Heart left ventricle (tissue), 16 donors: ENCODE measurements around the gene GLG1. TPM values are rescaled to one million over a fixed set of nuclear protein-coding genes. Genes with fewer than 3 reads are reported as not detected.

Source experiments
- ATAC-seq, 4 donors: fragments of 200-7000 bp; cut with Tn5 transposase; one replicate each; pipeline ENCODE4 v1.9.1; 2020 to 2022; ENCODE audit warnings: moderate library complexity in 4 of 4, mild to moderate bottlenecking in 3 of 4, moderate number of reproducible peaks in 1 of 4
- DNase-seq, 5 donors: peaks; one replicate each; pipeline ENCODE4 v3.0.0-alpha.2; 2020
- H3K27ac ChIP-seq, 12 donors: fragments of 200-600 bp; sonication (generic) in 4 of 12; one replicate each; pipeline versions ENCODE4 v1.5.0 to v1.8.0; 2016 to 2022; ENCODE audit warnings: mild to moderate bottlenecking in 2 of 12
- H3K27me3 ChIP-seq, 9 donors: fragments of 200-600 bp; sonication (generic) in 2 of 9; one replicate each; pipeline versions ENCODE4 v1.5.1 to v1.8.0; 2016 to 2022; ENCODE audit warnings: mild to moderate bottlenecking in 3 of 9
- H3K36me3 ChIP-seq, 9 donors: fragments of 200-600 bp; sonication (generic) in 2 of 9; one replicate each; pipeline versions ENCODE4 v1.5.0 to v1.8.0; 2018 to 2022; ENCODE audit warnings: mild to moderate bottlenecking in 2 of 9
- H3K4me1 ChIP-seq, 12 donors: fragments of 200-600 bp; sonication (generic) in 4 of 12; one replicate each; pipeline versions ENCODE4 v1.5.0 to v1.8.0; 2016 to 2022; ENCODE audit warnings: mild to moderate bottlenecking in 3 of 12
- H3K4me3 ChIP-seq, 12 donors: fragments of 200-600 bp; sonication (generic) in 4 of 12; one replicate each; pipeline versions ENCODE4 v1.5.0 to v1.8.0; 2017 to 2022; ENCODE audit warnings: mild to moderate bottlenecking in 9 of 12, moderate library complexity in 4 of 12
- H3K9me3 ChIP-seq, 12 donors: fragments of 200-600 bp; sonication (generic) in 4 of 12; one replicate each; pipeline versions ENCODE4 v1.5.0 to v1.8.0; 2016 to 2022; ENCODE audit warnings: mild to moderate bottlenecking in 1 of 12
- POLR2A ChIP-seq, 2 donors: fragments of 450-650 bp; IDR thresholded peaks; one replicate each; pipeline ENCODE4 v1.6.1; 2017; ENCODE audit warnings: antibody characterized with exemption in 2 of 2, mild to moderate bottlenecking in 2 of 2, moderate library complexity in 2 of 2
- WGBS, 4 donors: extraction: QIAGEN DNeasy Blood & Tissue Kit in 2 of 4; methylation state at CpG; one replicate each; pipeline versions ENCODE4 v1.1.5 to v1.1.7; 2013 to 2018; 5-methylcytosine and 5-hydroxymethylcytosine counted together
- intact Hi-C, 10 donors: fragments of 100-400 bp; cut with DNase I; formaldehyde crosslinking; loops; one replicate each; pipeline versions ENCODE4 v1.11.1 to v1.14.2; 2022
- polyA plus RNA-seq, 2 donors: library from polyadenylated mRNA; stranded (reverse); fragments of 200-250 nt; gene quantifications; one replicate each; pipeline ENCODE4 v1.2.3, GENCODE V29; 2013
- total RNA-seq, 9 donors: library from RNA; depleted of rRNA in 2 of 9; stranded (reverse); fragments of >200 nt in 2 of 9; fragmentation: NEBNext Ultra II Directional in 3 of 9; extraction: Animal tissue kit (Norgen Biotek cat#: 25700) in 3 of 9; gene quantifications; one replicate each; pipeline versions ENCODE4 v1.1.0 to v1.2.4, GENCODE V29; 2016 to 2023
- TF ChIP-seq, protein P1 (sequence below), 12 donors: fragments of 200-600 bp; sonication (generic) in 4 of 12; IDR thresholded peaks; one replicate each; pipeline versions ENCODE4 v1.5.0 to v1.8.0; 2018 to 2022; ENCODE audit warnings: antibody characterized with exemption in 12 of 12, mild to moderate bottlenecking in 5 of 12
- donor health status: ischemic (EF 13 %, LVEDD 7.1; RV severe dilation, severe dysfunction).
- donor health status: healthy with polysubstance abuse.
- donor health status: DM: no; HTN: yes; CAD: no.
- donor health status: DM: no; HTN: no; CAD: no.
- donor health status: ischemic (EF 25% LVEDD 6.9; RV normal size, moderate dysfunction).
- donor health status: ischemic (EF 25% LVEDD 5.7; RV mildly dilated, moderate dysfunction).
- donor health status: healthy.
- donor health status: DM: yes; HTN: yes; CAD: no.
- donor health status: ischemic (EF 35%, LVEDD 5.7; RV mildly dilated, moderate dysfunction).
- donor health status: nonischemic (EF 11% LVEDD 7.7; RV severe dilation, severe dysfunction).
- donor health status: DM: yes; HTN: yes; CAD: no.
- donor health status: PGD.
- donor health status: ischemic (EF 29% LVEDD 5.4; RV normal size, mild dysfunction).
- donor health status: nonischemic (EF 23%, LVEDD 6.1; RV moderate dilation, normal function).

The GLG1 gene
- total and polyA plus RNA-seq, 11 donors, result 26.5 to 138 (median 102) TPM

DNA sequence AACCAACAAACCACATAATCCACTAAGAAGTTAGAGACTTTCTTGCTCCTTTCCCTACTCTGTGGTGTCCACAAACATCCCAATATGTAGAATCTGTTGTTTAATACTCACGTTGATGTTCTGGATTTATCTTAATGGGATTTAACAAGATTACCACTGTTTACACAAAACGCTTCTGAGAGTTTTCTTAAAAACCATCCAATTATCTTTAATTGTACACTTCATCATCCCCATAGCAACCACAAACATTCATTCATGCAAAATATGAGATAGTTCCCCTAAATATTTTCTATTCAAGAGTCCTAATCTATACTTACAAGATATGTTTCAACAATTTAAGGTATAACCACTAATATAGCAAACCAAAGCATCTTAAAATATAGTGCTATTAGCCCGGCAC, 109.2 kb downstream of the GLG1 start:
- WGBS, 4 donors, result 92 to 97% (median 94%) methylated on average over 3 of the region's 3 CpGs
- Histone ChIP-seq H3K36me3 (peaks cover 0 to 58% (median 36%) of the 10 kb centered on the region in 9 donors), H3K4me1 (peaks cover 0 to 25% (median 6%) of the 10 kb centered on the region in 12 donors), H3K27ac (no peak overlapping the region), H3K4me3 (no peak overlapping the region), H3K9me3 (no peaks in the 10 kb centered on the region), H3K27me3 (no peaks in the 10 kb centered on the region)
- TF ChIP-seq, protein P1, sequence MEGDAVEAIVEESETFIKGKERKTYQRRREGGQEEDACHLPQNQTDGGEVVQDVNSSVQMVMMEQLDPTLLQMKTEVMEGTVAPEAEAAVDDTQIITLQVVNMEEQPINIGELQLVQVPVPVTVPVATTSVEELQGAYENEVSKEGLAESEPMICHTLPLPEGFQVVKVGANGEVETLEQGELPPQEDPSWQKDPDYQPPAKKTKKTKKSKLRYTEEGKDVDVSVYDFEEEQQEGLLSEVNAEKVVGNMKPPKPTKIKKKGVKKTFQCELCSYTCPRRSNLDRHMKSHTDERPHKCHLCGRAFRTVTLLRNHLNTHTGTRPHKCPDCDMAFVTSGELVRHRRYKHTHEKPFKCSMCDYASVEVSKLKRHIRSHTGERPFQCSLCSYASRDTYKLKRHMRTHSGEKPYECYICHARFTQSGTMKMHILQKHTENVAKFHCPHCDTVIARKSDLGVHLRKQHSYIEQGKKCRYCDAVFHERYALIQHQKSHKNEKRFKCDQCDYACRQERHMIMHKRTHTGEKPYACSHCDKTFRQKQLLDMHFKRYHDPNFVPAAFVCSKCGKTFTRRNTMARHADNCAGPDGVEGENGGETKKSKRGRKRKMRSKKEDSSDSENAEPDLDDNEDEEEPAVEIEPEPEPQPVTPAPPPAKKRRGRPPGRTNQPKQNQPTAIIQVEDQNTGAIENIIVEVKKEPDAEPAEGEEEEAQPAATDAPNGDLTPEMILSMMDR (IDR thresholded peaks at IDR 0.05), result no peak
- no peak for TF ChIP-seq POLR2A (IDR thresholded peaks at IDR 0.05)
- ATAC-seq (no peak), DNase-seq (no peak)
- intact Hi-C loops, result loop anchor here in 1 of 10 donors (2.0 kb wide), 1 partner anchor 27 kb away; no protein-coding TSS in a partner anchor

DNA sequence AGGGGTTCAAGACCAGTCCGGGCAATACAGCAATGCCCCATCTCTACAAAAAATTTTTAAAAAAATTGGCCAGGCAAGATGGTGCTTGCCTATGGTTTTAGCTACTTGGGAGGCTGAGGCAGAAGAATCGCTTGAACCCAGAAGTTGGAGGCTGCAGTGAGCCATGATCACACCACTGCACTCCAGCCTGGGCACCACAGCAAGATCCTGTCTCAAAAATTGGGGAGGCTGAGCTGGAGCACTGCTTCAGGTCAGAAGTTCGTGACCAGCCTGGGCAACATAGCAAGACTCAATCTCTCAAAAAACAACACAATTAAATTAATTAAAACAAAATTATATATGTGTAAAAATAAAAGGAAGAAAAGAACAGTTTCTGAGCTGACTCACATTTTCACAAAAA, 110.9 kb downstream of the GLG1 start:
- Histone ChIP-seq H3K4me3 (no peak overlapping the region), H3K27me3 (no peaks in the 10 kb centered on the region), H3K4me1 (peaks cover 0 to 13% (median under 1%) of the 10 kb centered on the region in 12 donors), H3K36me3 (peaks cover 0 to 64% (median 52%) of the 10 kb centered on the region in 9 donors), H3K27ac (no peak overlapping the region), H3K9me3 (no peaks in the 10 kb centered on the region)
- TF ChIP-seq POLR2A (IDR thresholded peaks at IDR 0.05), result no peak
- TF ChIP-seq, protein P1 (IDR thresholded peaks at IDR 0.05), result no peak
- intact Hi-C loops, result loop anchor here in 1 of 10 donors (2.0 kb wide), 1 partner anchor 25 kb away; no protein-coding TSS in a partner anchor
- WGBS, 4 donors, result 92 to 99% (median 98%) methylated on average over 3 of the region's 3 CpGs
- no peak for ATAC-seq
- DNase-seq, result no peak

DNA sequence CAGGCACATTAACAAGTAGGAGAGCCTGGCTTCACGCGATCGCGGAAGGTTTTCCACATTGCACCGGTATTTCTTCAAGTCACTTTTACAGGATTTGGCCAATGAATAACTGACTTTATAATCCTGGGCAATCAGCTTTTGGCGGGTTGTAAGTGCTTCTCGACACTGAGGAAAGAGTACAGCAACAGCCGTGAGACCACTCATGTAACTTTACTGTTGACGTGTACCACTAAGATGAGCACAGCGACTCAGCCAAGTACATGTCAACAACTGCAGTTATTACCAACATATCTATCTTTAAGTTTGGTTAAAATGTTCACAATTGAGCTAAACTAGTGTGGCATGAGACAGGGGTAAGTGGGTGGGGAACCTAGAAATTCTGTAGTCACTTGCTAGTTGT, 113.9 kb downstream of the GLG1 start:
- no peak for DNase-seq
- TF ChIP-seq POLR2A (IDR thresholded peaks at IDR 0.05), result no peak
- TF ChIP-seq, protein P1 (IDR thresholded peaks at IDR 0.05), result no peak
- no peak overlapping the region for H3K27ac ChIP-seq
- 71 to 76% (median 72%) methylated on average over 10 of the region's 10 CpGs for WGBS, 4 donors
- H3K4me3 ChIP-seq, result no peak overlapping the region
- peaks cover 0 to 84% (median 79%) of the 10 kb centered on the region in 9 donors for H3K36me3 ChIP-seq
- H3K4me1 ChIP-seq, result peaks cover 0 to 4% (median 0%) of the 10 kb centered on the region in 12 donors
- H3K9me3 ChIP-seq, result no peaks in the 10 kb centered on the region
- H3K27me3 ChIP-seq, result no peaks in the 10 kb centered on the region
- peak in 3 of 4 donors; percentile 39 to 67 (median 66) for ATAC-seq
- intact Hi-C loops, result no loop called here

DNA sequence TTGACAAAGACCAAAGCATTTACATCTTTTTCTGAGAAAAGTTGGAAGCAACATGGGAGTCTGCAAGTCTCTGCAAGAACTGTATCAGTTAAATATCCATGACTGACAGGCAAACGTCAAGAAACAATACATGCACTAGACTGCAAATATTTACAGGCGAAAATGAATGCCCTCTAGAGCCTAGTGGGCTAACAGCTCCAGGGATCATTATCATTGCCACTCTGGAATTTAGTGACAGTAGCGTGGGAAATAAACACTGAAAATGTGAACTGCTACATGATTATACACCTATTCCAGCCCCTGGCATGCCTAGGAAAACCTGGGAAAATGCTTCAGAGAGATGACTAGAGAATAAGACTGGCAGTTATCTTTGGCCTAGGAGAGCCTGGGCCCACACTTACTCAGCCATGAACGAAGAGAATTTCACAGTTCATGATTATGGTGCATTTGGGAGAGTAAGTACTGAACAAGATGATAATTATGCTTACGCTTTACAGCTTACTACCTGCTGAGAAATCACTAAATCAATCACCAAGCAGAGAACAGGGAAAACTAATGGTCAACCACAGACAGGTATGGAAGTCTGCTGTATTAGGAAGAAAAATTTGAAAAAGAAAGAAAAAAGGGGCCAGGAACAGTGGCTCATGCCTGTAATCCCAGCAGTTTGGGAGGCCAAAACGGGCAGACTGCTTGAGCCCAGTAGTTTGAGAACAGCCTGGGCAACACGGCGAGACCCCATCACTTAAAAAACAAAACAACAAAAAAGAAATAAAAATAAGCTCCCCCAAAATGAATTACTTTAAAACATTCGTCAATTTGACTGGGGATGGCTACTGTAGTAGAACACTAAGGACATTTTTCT, 119.0 kb downstream of the GLG1 start:
- Histone ChIP-seq H3K4me3 (no peak overlapping the region), H3K9me3 (no peaks in the 10 kb centered on the region), H3K27me3 (no peaks in the 10 kb centered on the region), H3K27ac (no peak overlapping the region), H3K36me3 (peaks cover 0 to 95% (median 77%) of the 10 kb centered on the region in 9 donors), H3K4me1 (peaks cover 0 to under 1% (median 0%) of the 10 kb centered on the region in 12 donors)
- TF ChIP-seq, protein P1 (IDR thresholded peaks at IDR 0.05), result no peak
- no peak for TF ChIP-seq POLR2A (IDR thresholded peaks at IDR 0.05)
- ATAC-seq, result no peak
- intact Hi-C loops, result loop anchor here in 3 of 10 donors (5.0 to 10.0 kb wide), 2 partner anchors 134 to 137 kb away; no protein-coding TSS in a partner anchor
- WGBS, 4 donors, result 92 to 94% (median 93%) methylated on average over 9 of the region's 9 CpGs
- DNase-seq, result no peak
